ENCODE measurements around the gene MRPS31. TPM values are rescaled to one million over a fixed set of nuclear protein-coding genes. Genes with fewer than 3 reads are reported as not detected.
"Not testable (repeated sequence)": the region's sequence is repeated elsewhere in the genome, so short reads cannot be mapped to it uniquely, and the experiment has no call there.

The MRPS31 gene
- total RNA-seq, 2 donors from 2014 or later = 32.0 to 38.7 TPM

GRCh38 chr13:40787062-40787461, 16.1 kb upstream of the MRPS31 start:
- no peak overlapping the region for H3K27ac Mint-ChIP-seq
- no peak overlapping the region for H3K27ac ChIP-seq (ENCODE audit: low read depth, low read length)
- H3K9ac ChIP-seq (ENCODE audit: extremely low read depth, low read length, poor library complexity, severe bottlenecking) = no peak overlapping the region
- H3K4me3 ChIP-seq (ENCODE audit: low read length) = no peak overlapping the region
- no peaks in the 10 kb centered on the region for H3K27me3 ChIP-seq (ENCODE audit: control insufficient read depth, insufficient read depth, low read length, poor library complexity, severe bottlenecking)
- H3K4me1 Mint-ChIP-seq = no peaks in the 10 kb centered on the region
- no peaks in the 10 kb centered on the region for H3K4me1 ChIP-seq (ENCODE audit: control insufficient read depth, insufficient read depth, low read length)
- H3K27me3 Mint-ChIP-seq (ENCODE audit: insufficient read depth) = no peaks in the 10 kb centered on the region
- no peaks in the 10 kb centered on the region for H3K36me3 ChIP-seq (ENCODE audit: control insufficient read depth, insufficient read depth, low read length)
- 96% methylated on average over 3 to 5 of the region's 5 CpGs for WGBS, 2 experiments (ENCODE audit: insufficient coverage in 1 of 2, insufficient read length in 1 of 2)
- no peaks in the 10 kb centered on the region for H3K9me3 ChIP-seq (ENCODE audit: control insufficient read depth, low read length)
- H3K4me3 Mint-ChIP-seq = no peak overlapping the region
- H3K9me3 Mint-ChIP-seq = no peaks in the 10 kb centered on the region
- H3K36me3 Mint-ChIP-seq (ENCODE audit: low read depth) = no peaks in the 10 kb centered on the region
- TF ChIP-seq CTCF (conservative IDR thresholded peaks at IDR 0.05) = no peak
- no peak for DNase-seq

GRCh38 chr13:40786568-40786996, 15.6 kb upstream of the MRPS31 start:
- no peaks in the 10 kb centered on the region for H3K9me3 Mint-ChIP-seq
- no peak for TF ChIP-seq CTCF (conservative IDR thresholded peaks at IDR 0.05)
- H3K27ac Mint-ChIP-seq = no peak overlapping the region

GRCh38 chr13:40784540-40784939, 13.6 kb upstream of the MRPS31 start:
- H3K4me3 ChIP-seq (ENCODE audit: low read length) = no peak overlapping the region
- no peak overlapping the region for H3K27ac ChIP-seq (ENCODE audit: low read depth, low read length)
- Mint-ChIP-seq H3K27me3 (ENCODE audit: insufficient read depth) (no peaks in the 10 kb centered on the region), H3K27ac (no peak overlapping the region), H3K9me3 (no peaks in the 10 kb centered on the region), H3K4me3 (no peak overlapping the region), H3K4me1 (peaks cover 4% of the 10 kb centered on the region), H3K36me3 (ENCODE audit: low read depth) (no peaks in the 10 kb centered on the region)
- no peaks in the 10 kb centered on the region for H3K36me3 ChIP-seq (ENCODE audit: control insufficient read depth, insufficient read depth, low read length)
- no peaks in the 10 kb centered on the region for H3K9me3 ChIP-seq (ENCODE audit: control insufficient read depth, low read length)
- H3K27me3 ChIP-seq (ENCODE audit: control insufficient read depth, insufficient read depth, low read length, poor library complexity, severe bottlenecking) = no peaks in the 10 kb centered on the region
- DNase-seq = no peak
- TF ChIP-seq CTCF (conservative IDR thresholded peaks at IDR 0.05) = no peak
- 86 to 91% methylated on average over 4 of the region's 4 CpGs for WGBS, 2 experiments (ENCODE audit: insufficient coverage in 1 of 2, insufficient read length in 1 of 2)
- no peak overlapping the region for H3K9ac ChIP-seq (ENCODE audit: extremely low read depth, low read length, poor library complexity, severe bottlenecking)
- H3K4me1 ChIP-seq (ENCODE audit: control insufficient read depth, insufficient read depth, low read length) = no peaks in the 10 kb centered on the region

More at GRCh38 chr13:40786568-40786996, 15.6 kb upstream of the MRPS31 start:
- H3K4me3 Mint-ChIP-seq = no peak overlapping the region
- H3K27me3 ChIP-seq (ENCODE audit: control insufficient read depth, insufficient read depth, low read length, poor library complexity, severe bottlenecking) = no peaks in the 10 kb centered on the region
- no peaks in the 10 kb centered on the region for H3K4me1 ChIP-seq (ENCODE audit: control insufficient read depth, insufficient read depth, low read length)
- DNase-seq = no peak
- WGBS, 2 experiments (ENCODE audit: insufficient coverage in 1 of 2, insufficient read length in 1 of 2) = 91 to 100% methylated on average over 2 to 4 of the region's 4 CpGs
- H3K9me3 ChIP-seq (ENCODE audit: control insufficient read depth, low read length) = no peaks in the 10 kb centered on the region
- no peak overlapping the region for H3K9ac ChIP-seq (ENCODE audit: extremely low read depth, low read length, poor library complexity, severe bottlenecking)
- H3K4me3 ChIP-seq (ENCODE audit: low read length) = no peak overlapping the region
- no peaks in the 10 kb centered on the region for H3K36me3 ChIP-seq (ENCODE audit: control insufficient read depth, insufficient read depth, low read length)
- no peaks in the 10 kb centered on the region for H3K36me3 Mint-ChIP-seq (ENCODE audit: low read depth)
- no peaks in the 10 kb centered on the region for H3K27me3 Mint-ChIP-seq (ENCODE audit: insufficient read depth)
- H3K4me1 Mint-ChIP-seq = no peaks in the 10 kb centered on the region
- no peak overlapping the region for H3K27ac ChIP-seq (ENCODE audit: low read depth, low read length)

- not testable (repeated sequence) for H3K27ac Mint-ChIP-seq; H3K36me3 Mint-ChIP-seq (ENCODE audit: low read depth); DNase-seq; H3K9ac ChIP-seq (ENCODE audit: extremely low read depth, low read length, poor library complexity, severe bottlenecking); H3K27me3 Mint-ChIP-seq (ENCODE audit: insufficient read depth); H3K4me1 Mint-ChIP-seq; H3K27ac ChIP-seq (ENCODE audit: low read depth, low read length); H3K36me3 ChIP-seq (ENCODE audit: control insufficient read depth, insufficient read depth, low read length); H3K27me3 ChIP-seq (ENCODE audit: control insufficient read depth, insufficient read depth, low read length, poor library complexity, severe bottlenecking); H3K9me3 Mint-ChIP-seq; H3K4me3 Mint-ChIP-seq; H3K4me1 ChIP-seq (ENCODE audit: control insufficient read depth, insufficient read depth, low read length); H3K9me3 ChIP-seq (ENCODE audit: control insufficient read depth, low read length); H3K4me3 ChIP-seq (ENCODE audit: low read length)
- 100% methylated on average over 1 of the region's 1 CpG; no CpG with 5 or more reads in 1 of the 2 experiments for WGBS, 2 experiments (ENCODE audit: insufficient coverage in 1 of 2, insufficient read length in 1 of 2)
These were observed 12.0 kb upstream of the MRPS31 start for GRCh38 chr13:40782971-40783370.

All from endodermal cell (in vitro differentiated cells).